GM23338 (cell line): Measurements from ENCODE around the gene JAKMIP2. TPM values are rescaled to one million over a fixed set of nuclear protein-coding genes. Genes with fewer than 3 reads are reported as not detected.

Experiments used
- ATAC-seq: fragments of 200-7000 bp; cut with Tn5 transposase; 3 replicates; pipeline ENCODE4 v1.9.1; 2020
- DNase-seq: peaks from one replicate; pipeline ENCODE4 v3.0.0-alpha.2; 2015; ENCODE audit warnings: low spot score
- H2AFZ ChIP-seq: fragments of 200-600 bp; sonication (generic); 2 replicates; pipeline ENCODE4 v1.8.0; 2016; ENCODE audit warnings: antibody characterized with exemption, mild to moderate bottlenecking, moderate library complexity
- H3F3A ChIP-seq: fragments of 200-600 bp; sonication (generic); replicated peaks from 2 replicates; pipeline ENCODE4 v1.8.0; 2017; ENCODE audit warnings: antibody characterized with exemption, mixed run types, low read depth
- H3K27ac ChIP-seq: fragments of 200-600 bp; sonication (generic); 2 replicates; pipeline ENCODE4 v1.6.1; 2016; ENCODE audit warnings: low read depth
- H3K27me3 ChIP-seq: fragments of 200-600 bp; sonication (generic); 2 replicates; pipeline ENCODE4 v1.8.0; 2016; ENCODE audit warnings: mild to moderate bottlenecking, mixed run types, moderate library complexity; ENCODE audit not compliant: insufficient read depth
- H3K36me3 ChIP-seq: fragments of 200-600 bp; sonication (generic); 2 replicates; pipeline ENCODE4 v1.8.0; 2016; ENCODE audit warnings: mild to moderate bottlenecking; ENCODE audit not compliant: insufficient read depth
- H3K4me1 ChIP-seq: fragments of 200-600 bp; sonication (generic); 2 replicates; pipeline ENCODE4 v1.8.0; 2016; ENCODE audit warnings: mild to moderate bottlenecking, moderate library complexity; ENCODE audit not compliant: insufficient read depth
- H3K4me2 ChIP-seq: fragments of 200-600 bp; sonication (generic); 2 replicates; pipeline ENCODE4 v1.7.1; 2017; ENCODE audit warnings: mixed run types
- H3K4me3 ChIP-seq: fragments of 200-600 bp; sonication (generic); 2 replicates; pipeline ENCODE4 v1.6.1; 2016; ENCODE audit warnings: mixed run types
- H3K79me2 ChIP-seq: fragments of 200-600 bp; sonication (generic); replicated peaks from 2 replicates; pipeline ENCODE4 v1.8.0; 2017; ENCODE audit warnings: mild to moderate bottlenecking; ENCODE audit not compliant: insufficient read depth
- H3K9me2 ChIP-seq: fragments of 200-600 bp; sonication (generic); 2 replicates; pipeline ENCODE4 v1.8.0; 2017; ENCODE audit not compliant: insufficient read depth
- H4K20me1 ChIP-seq: fragments of 200-600 bp; sonication (generic); replicated peaks from 2 replicates; pipeline ENCODE4 v1.8.0; 2017; ENCODE audit warnings: mild to moderate bottlenecking; ENCODE audit not compliant: insufficient read depth
- H3K27ac Mint-ChIP-seq: 2 replicates; pipeline ENCODE4 v1.8.0; 2020; ENCODE audit warnings: inconsistent platforms, mild to moderate bottlenecking, moderate library complexity, mixed read lengths
- H3K27me3 Mint-ChIP-seq: 3 replicates; pipeline ENCODE4 v1.8.0; 2022; ENCODE audit warnings: low read depth, mild to moderate bottlenecking, moderate library complexity, mixed read lengths, inconsistent platforms; ENCODE audit not compliant: insufficient read depth, poor library complexity
- H3K36me3 Mint-ChIP-seq: 3 replicates; pipeline ENCODE4 v1.8.0; 2021; ENCODE audit warnings: low read depth, mild to moderate bottlenecking, inconsistent platforms, moderate library complexity, mixed read lengths
- H3K4me1 Mint-ChIP-seq: 3 replicates; pipeline ENCODE4 v1.8.0; 2020; ENCODE audit warnings: mild to moderate bottlenecking, inconsistent platforms, mixed read lengths
- H3K4me3 Mint-ChIP-seq: 3 replicates; pipeline ENCODE4 v1.8.0; 2021; ENCODE audit warnings: moderate library complexity, mild to moderate bottlenecking, inconsistent platforms, mixed read lengths
- H3K9me3 Mint-ChIP-seq: 3 replicates; pipeline ENCODE4 v1.8.0; 2020; ENCODE audit warnings: moderate library complexity, mild to moderate bottlenecking, inconsistent platforms, mixed read lengths
- CREB1 ChIP-seq: fragments of 250-450 bp; sonication (Bioruptor Pico); IDR thresholded peaks from 2 replicates; pipeline ENCODE4 v1.5.0; 2020; ENCODE audit warnings: low read depth, mild to moderate bottlenecking, moderate library complexity
- CTCF ChIP-seq, 2 experiments: fragments of 200-600 bp in 1 of 2; sonication (generic) in 1 of 2; conservative IDR thresholded peaks; 2 replicates each; pipeline versions ENCODE4 v1.5.1 to v1.6.1; 2016 to 2017; ENCODE audit warnings: antibody characterized with exemption in 2 of 2, low read depth in 2 of 2, mild to moderate bottlenecking in 2 of 2, moderate library complexity in 1 of 2
- ETS1 ChIP-seq: IDR thresholded peaks from 2 replicates; pipeline ENCODE4 v1.6.1; 2016; ENCODE audit warnings: antibody characterized with exemption
- EZH2 ChIP-seq: fragments of 200-600 bp; sonication (generic); IDR thresholded peaks from one replicate; pipeline ENCODE4 v1.8.0; 2017; ENCODE audit warnings: antibody characterized with exemption, mild to moderate bottlenecking, low read depth; ENCODE audit not compliant: unreplicated experiment
- EZH2phosphoT487 ChIP-seq: fragments of 200-600 bp; sonication (generic); IDR thresholded peaks from one replicate; pipeline ENCODE4 v1.8.1; 2018; ENCODE audit warnings: antibody characterized with exemption; ENCODE audit not compliant: unreplicated experiment
- JUNB ChIP-seq: IDR thresholded peaks from one replicate; pipeline ENCODE4 v1.6.1; 2016; ENCODE audit warnings: antibody characterized with exemption; ENCODE audit not compliant: unreplicated experiment
- NANOG ChIP-seq: IDR thresholded peaks from 2 replicates; pipeline ENCODE4 v1.6.1; 2016; ENCODE audit warnings: antibody characterized with exemption, borderline replicate concordance
- STAT1 ChIP-seq: IDR thresholded peaks from one replicate; pipeline ENCODE4 v1.6.1; 2016; ENCODE audit warnings: antibody characterized with exemption; ENCODE audit not compliant: unreplicated experiment
- ZNF331 ChIP-seq: fragments of 250-450 bp; sonication (Bioruptor Pico); IDR thresholded peaks from 2 replicates; pipeline ENCODE4 v1.5.0; 2020; ENCODE audit warnings: low read depth, mild to moderate bottlenecking, moderate library complexity
- polyA plus RNA-seq: library from polyadenylated mRNA; unstranded; fragments of >200 nt; fragmentation: Nextera tagmentation; extraction: Ambion mirVana; gene quantifications from 2 replicates; pipeline ENCODE4 v1.2.1, GENCODE V29; 2016
- total RNA-seq: library from RNA; depleted of rRNA; stranded (reverse); fragments of >200 nt; shearing (Covaris generic); gene quantifications from 2 replicates; pipeline ENCODE4 v1.2.3, GENCODE V29; 2014
- TF ChIP-seq, protein P1 (sequence below): IDR thresholded peaks from one replicate; pipeline ENCODE4 v1.6.1; 2018; ENCODE audit warnings: antibody characterized with exemption; ENCODE audit not compliant: unreplicated experiment
- TF ChIP-seq, protein P2 (sequence below): fragments of 250-450 bp; sonication (Bioruptor Pico); IDR thresholded peaks from 2 replicates; pipeline ENCODE4 v1.5.0; 2020; ENCODE audit warnings: mild to moderate bottlenecking, moderate library complexity

Gene JAKMIP2
- total and polyA plus RNA-seq, 2 experiments from 2014 or later, result 20.5 to 27.2 TPM

- TF ChIP-seq, protein P1, sequence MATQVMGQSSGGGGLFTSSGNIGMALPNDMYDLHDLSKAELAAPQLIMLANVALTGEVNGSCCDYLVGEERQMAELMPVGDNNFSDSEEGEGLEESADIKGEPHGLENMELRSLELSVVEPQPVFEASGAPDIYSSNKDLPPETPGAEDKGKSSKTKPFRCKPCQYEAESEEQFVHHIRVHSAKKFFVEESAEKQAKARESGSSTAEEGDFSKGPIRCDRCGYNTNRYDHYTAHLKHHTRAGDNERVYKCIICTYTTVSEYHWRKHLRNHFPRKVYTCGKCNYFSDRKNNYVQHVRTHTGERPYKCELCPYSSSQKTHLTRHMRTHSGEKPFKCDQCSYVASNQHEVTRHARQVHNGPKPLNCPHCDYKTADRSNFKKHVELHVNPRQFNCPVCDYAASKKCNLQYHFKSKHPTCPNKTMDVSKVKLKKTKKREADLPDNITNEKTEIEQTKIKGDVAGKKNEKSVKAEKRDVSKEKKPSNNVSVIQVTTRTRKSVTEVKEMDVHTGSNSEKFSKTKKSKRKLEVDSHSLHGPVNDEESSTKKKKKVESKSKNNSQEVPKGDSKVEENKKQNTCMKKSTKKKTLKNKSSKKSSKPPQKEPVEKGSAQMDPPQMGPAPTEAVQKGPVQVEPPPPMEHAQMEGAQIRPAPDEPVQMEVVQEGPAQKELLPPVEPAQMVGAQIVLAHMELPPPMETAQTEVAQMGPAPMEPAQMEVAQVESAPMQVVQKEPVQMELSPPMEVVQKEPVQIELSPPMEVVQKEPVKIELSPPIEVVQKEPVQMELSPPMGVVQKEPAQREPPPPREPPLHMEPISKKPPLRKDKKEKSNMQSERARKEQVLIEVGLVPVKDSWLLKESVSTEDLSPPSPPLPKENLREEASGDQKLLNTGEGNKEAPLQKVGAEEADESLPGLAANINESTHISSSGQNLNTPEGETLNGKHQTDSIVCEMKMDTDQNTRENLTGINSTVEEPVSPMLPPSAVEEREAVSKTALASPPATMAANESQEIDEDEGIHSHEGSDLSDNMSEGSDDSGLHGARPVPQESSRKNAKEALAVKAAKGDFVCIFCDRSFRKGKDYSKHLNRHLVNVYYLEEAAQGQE, result no peak
- TF ChIP-seq, protein P2, sequence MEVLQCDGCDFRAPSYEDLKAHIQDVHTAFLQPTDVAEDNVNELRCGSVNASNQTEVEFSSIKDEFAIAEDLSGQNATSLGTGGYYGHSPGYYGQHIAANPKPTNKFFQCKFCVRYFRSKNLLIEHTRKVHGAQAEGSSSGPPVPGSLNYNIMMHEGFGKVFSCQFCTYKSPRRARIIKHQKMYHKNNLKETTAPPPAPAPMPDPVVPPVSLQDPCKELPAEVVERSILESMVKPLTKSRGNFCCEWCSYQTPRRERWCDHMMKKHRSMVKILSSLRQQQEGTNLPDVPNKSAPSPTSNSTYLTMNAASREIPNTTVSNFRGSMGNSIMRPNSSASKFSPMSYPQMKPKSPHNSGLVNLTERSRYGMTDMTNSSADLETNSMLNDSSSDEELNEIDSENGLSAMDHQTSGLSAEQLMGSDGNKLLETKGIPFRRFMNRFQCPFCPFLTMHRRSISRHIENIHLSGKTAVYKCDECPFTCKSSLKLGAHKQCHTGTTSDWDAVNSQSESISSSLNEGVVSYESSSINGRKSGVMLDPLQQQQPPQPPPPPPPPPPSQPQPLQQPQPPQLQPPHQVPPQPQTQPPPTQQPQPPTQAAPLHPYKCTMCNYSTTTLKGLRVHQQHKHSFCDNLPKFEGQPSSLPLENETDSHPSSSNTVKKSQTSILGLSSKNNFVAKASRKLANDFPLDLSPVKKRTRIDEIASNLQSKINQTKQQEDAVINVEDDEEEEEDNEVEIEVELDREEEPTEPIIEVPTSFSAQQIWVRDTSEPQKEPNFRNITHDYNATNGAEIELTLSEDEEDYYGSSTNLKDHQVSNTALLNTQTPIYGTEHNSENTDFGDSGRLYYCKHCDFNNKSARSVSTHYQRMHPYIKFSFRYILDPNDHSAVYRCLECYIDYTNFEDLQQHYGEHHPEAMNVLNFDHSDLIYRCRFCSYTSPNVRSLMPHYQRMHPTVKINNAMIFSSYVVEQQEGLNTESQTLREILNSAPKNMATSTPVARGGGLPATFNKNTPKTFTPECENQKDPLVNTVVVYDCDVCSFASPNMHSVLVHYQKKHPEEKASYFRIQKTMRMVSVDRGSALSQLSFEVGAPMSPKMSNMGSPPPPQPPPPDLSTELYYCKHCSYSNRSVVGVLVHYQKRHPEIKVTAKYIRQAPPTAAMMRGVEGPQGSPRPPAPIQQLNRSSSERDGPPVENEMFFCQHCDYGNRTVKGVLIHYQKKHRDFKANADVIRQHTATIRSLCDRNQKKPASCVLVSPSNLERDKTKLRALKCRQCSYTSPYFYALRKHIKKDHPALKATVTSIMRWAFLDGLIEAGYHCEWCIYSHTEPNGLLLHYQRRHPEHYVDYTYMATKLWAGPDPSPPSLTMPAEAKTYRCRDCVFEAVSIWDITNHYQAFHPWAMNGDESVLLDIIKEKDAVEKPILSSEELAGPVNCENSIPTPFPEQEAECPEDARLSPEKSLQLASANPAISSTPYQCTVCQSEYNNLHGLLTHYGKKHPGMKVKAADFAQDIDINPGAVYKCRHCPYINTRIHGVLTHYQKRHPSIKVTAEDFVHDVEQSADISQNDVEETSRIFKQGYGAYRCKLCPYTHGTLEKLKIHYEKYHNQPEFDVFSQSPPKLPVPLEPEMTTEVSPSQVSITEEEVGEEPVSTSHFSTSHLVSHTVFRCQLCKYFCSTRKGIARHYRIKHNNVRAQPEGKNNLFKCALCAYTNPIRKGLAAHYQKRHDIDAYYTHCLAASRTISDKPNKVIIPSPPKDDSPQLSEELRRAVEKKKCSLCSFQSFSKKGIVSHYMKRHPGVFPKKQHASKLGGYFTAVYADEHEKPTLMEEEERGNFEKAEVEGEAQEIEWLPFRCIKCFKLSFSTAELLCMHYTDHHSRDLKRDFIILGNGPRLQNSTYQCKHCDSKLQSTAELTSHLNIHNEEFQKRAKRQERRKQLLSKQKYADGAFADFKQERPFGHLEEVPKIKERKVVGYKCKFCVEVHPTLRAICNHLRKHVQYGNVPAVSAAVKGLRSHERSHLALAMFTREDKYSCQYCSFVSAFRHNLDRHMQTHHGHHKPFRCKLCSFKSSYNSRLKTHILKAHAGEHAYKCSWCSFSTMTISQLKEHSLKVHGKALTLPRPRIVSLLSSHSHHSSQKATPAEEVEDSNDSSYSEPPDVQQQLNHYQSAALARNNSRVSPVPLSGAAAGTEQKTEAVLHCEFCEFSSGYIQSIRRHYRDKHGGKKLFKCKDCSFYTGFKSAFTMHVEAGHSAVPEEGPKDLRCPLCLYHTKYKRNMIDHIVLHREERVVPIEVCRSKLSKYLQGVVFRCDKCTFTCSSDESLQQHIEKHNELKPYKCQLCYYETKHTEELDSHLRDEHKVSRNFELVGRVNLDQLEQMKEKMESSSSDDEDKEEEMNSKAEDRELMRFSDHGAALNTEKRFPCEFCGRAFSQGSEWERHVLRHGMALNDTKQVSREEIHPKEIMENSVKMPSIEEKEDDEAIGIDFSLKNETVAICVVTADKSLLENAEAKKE (CRISPR knock-in tag), result no peak
- TF ChIP-seq CREB1 (CRISPR knock-in tag), result no peak
- no peak for TF ChIP-seq ZNF331 (CRISPR knock-in tag)
Measured at GRCh38 chr5:147693233-147693632, 89.3 kb downstream of the JAKMIP2 start (continued).

DNA sequence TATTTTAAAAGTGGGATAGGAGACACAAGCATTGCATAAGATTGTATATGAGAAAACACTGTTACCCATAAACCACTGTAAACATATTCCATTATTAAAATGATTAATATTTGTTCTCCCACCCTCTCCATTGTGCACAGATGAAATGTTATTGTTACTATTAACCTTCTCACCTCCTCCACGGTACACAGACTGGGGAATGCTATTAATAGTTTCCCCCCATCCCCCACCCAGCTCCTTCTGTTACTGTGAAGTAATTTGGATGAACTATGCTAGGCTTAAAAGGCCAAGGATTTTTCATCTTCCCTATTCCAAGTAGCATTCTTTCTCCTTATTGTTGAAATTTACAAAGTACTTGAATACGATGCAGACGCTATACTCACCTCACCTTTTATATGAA lies 91.4 kb downstream of the JAKMIP2 start:
- no peaks in the 10 kb centered on the region for H3K9me2 ChIP-seq
- H3K36me3 Mint-ChIP-seq, result no peaks in the 10 kb centered on the region; the same call in 2 of the 3 replicates
- no peaks in the 10 kb centered on the region for H3F3A ChIP-seq
- H3K27me3 Mint-ChIP-seq, result no peaks in the 10 kb centered on the region
- H3K79me2 ChIP-seq, result no peaks in the 10 kb centered on the region
- H3K27ac Mint-ChIP-seq, result no peak overlapping the region
- no peak overlapping the region for H3K4me3 ChIP-seq
- no peak overlapping the region for H3K4me3 Mint-ChIP-seq
- H4K20me1 ChIP-seq, result no peaks in the 10 kb centered on the region; the same call in 1 of the 2 replicates
- no peak for ATAC-seq
- no peak for TF ChIP-seq ETS1
- no peak for TF ChIP-seq JUNB
- TF ChIP-seq CTCF (conservative IDR thresholded peaks at IDR 0.05; ENCODE audit: low read depth in 2 of 2), result no peak
- TF ChIP-seq ZNF331 (CRISPR knock-in tag), result no peak
- TF ChIP-seq EZH2, result no peak
- no peak for TF ChIP-seq CREB1 (CRISPR knock-in tag)
- no peak for TF ChIP-seq EZH2phosphoT487
- no peak for TF ChIP-seq STAT1
- TF ChIP-seq NANOG, result no peak
- H2AFZ ChIP-seq, result no peak overlapping the region
- no peak overlapping the region for H3K4me2 ChIP-seq
- peaks cover 22% of the 10 kb centered on the region for H3K4me1 Mint-ChIP-seq
- H3K4me1 ChIP-seq, result peaks cover 4% of the 10 kb centered on the region; the same call in 1 of the 2 replicates
- no peaks in the 10 kb centered on the region for H3K9me3 Mint-ChIP-seq
- H3K36me3 ChIP-seq, result no peaks in the 10 kb centered on the region
- H3K27me3 ChIP-seq, result no peaks in the 10 kb centered on the region
- DNase-seq, result no peak
- H3K27ac ChIP-seq, result no peak overlapping the region
